OCI-LY1 (cell line): ENCODE results near the gene ACOT8.

ENCODE experiments used
- H2AFZ ChIP-seq: fragments of 200-600 bp; sonication (generic), shearing (Covaris generic); 2 replicates; pipeline ENCODE4 v1.6.0; 2014; ENCODE audit warnings: antibody characterized with exemption, mild to moderate bottlenecking, low read length
- H3F3A ChIP-seq: fragments of 200-600 bp; sonication (generic), shearing (Covaris generic); 2 replicates; pipeline ENCODE4 v1.6.0; 2014; ENCODE audit warnings: mild to moderate bottlenecking, antibody characterized with exemption, low read length, moderate library complexity; ENCODE audit not compliant: insufficient read depth
- H3K27ac ChIP-seq: fragments of 200-600 bp; sonication (generic); 2 replicates; pipeline ENCODE4 v1.5.1; 2014; ENCODE audit warnings: low read length, mixed run types, mild to moderate bottlenecking, low read depth; ENCODE audit not compliant: poor library complexity, severe bottlenecking
- H3K27me3 ChIP-seq: fragments of 200-600 bp; sonication (generic); 2 replicates; pipeline ENCODE4 v1.6.0; 2014; ENCODE audit warnings: antibody characterized with exemption, mild to moderate bottlenecking, low read length, moderate library complexity; ENCODE audit not compliant: insufficient read depth
- H3K36me3 ChIP-seq: fragments of 200-600 bp; sonication (generic); 2 replicates; pipeline ENCODE4 v1.6.1; 2014; ENCODE audit warnings: mild to moderate bottlenecking, antibody characterized with exemption, low read length, moderate library complexity, mixed read lengths; ENCODE audit not compliant: insufficient read depth
- H3K4me1 ChIP-seq: fragments of 200-600 bp; sonication (generic); 2 replicates; pipeline ENCODE4 v1.5.1; 2014; ENCODE audit warnings: mild to moderate bottlenecking, low read length, moderate library complexity; ENCODE audit not compliant: insufficient read depth, severe bottlenecking
- H3K4me2 ChIP-seq: fragments of 200-600 bp; sonication (generic), shearing (Covaris generic); 2 replicates; pipeline ENCODE4 v1.6.1; 2014; ENCODE audit warnings: low read length
- H3K4me3 ChIP-seq: fragments of 200-600 bp; sonication (generic); 2 replicates; pipeline ENCODE4 v1.5.1; 2014; ENCODE audit warnings: low read length, low read depth, mild to moderate bottlenecking, mixed read lengths; ENCODE audit not compliant: poor library complexity, severe bottlenecking
- H3K79me2 ChIP-seq: fragments of 200-600 bp; shearing (Covaris generic); 2 replicates; pipeline ENCODE4 v1.6.1; 2016; ENCODE audit warnings: mixed run types, low read length, mixed read lengths; ENCODE audit not compliant: insufficient read depth
- H3K9ac ChIP-seq: fragments of 200-600 bp; sonication (generic), shearing (Covaris generic); 2 replicates; pipeline ENCODE4 v1.6.1; 2014; ENCODE audit warnings: mild to moderate bottlenecking, low read length, mixed read lengths
- H3K9me2 ChIP-seq: fragments of 200-600 bp; sonication (generic), shearing (Covaris generic); 2 replicates; pipeline ENCODE4 v1.6.1; 2014; ENCODE audit warnings: low read depth, mild to moderate bottlenecking, low read length, mixed read lengths
- H3K9me3 ChIP-seq: fragments of 200-600 bp; shearing (Covaris generic); 2 replicates; pipeline ENCODE4 v1.6.1; 2014; ENCODE audit warnings: low read length, mixed read lengths
- H4K20me1 ChIP-seq: fragments of 200-600 bp; sonication (generic), shearing (Covaris generic); 2 replicates; pipeline ENCODE4 v1.6.0; 2016; ENCODE audit warnings: mild to moderate bottlenecking, low read length; ENCODE audit not compliant: insufficient read depth
- CTCF ChIP-seq: fragments of 200-600 bp; sonication (generic), shearing (Covaris generic); IDR thresholded peaks from 2 replicates; pipeline ENCODE4 v1.5.1; 2017; ENCODE audit warnings: mild to moderate bottlenecking, antibody characterized with exemption, low read length, moderate library complexity, mixed read lengths
- EZH2 ChIP-seq: fragments of 200-600 bp; sonication (generic), shearing (Covaris generic); IDR thresholded peaks from 2 replicates; pipeline ENCODE4 v1.8.0; 2017; ENCODE audit warnings: borderline replicate concordance, mixed run types, mild to moderate bottlenecking, antibody characterized with exemption, low read length, moderate library complexity, mixed read lengths

ACOT8 gene

GRCh38 chr20:45840700-45841198 is 16.4 kb downstream of the ACOT8 start:
- Histone ChIP-seq H3K4me2 (no peak overlapping the region), H3K9me3 (no peaks in the 10 kb centered on the region), H3F3A (no peaks in the 10 kb centered on the region), H3K27me3 (no peaks in the 10 kb centered on the region), H3K36me3 (peaks cover 34% of the 10 kb centered on the region), H2AFZ (no peak overlapping the region), H3K79me2 (no peaks in the 10 kb centered on the region), H3K9me2 (no peaks in the 10 kb centered on the region), H3K27ac (no peak overlapping the region), H3K4me3 (no peak overlapping the region), H3K4me1 (peaks cover 10% of the 10 kb centered on the region), H4K20me1 (no peaks in the 10 kb centered on the region), H3K9ac (no peak overlapping the region)
- TF ChIP-seq EZH2 (no peak), CTCF (no peak)

- Histone ChIP-seq H3K79me2 (no peaks in the 10 kb centered on the region), H2AFZ (no peak overlapping the region), H3K27ac (no peak overlapping the region), H3K9me3 (no peaks in the 10 kb centered on the region), H4K20me1 (no peaks in the 10 kb centered on the region), H3K4me1 (peaks cover 13% of the 10 kb centered on the region), H3F3A (no peaks in the 10 kb centered on the region), H3K9ac (no peak overlapping the region), H3K36me3 (no peaks in the 10 kb centered on the region), H3K27me3 (peaks cover 9% of the 10 kb centered on the region; the same call in 1 of the 2 replicates), H3K9me2 (no peaks in the 10 kb centered on the region), H3K4me3 (no peak overlapping the region), H3K4me2 (no peak overlapping the region)
- no peak for TF ChIP-seq CTCF
- no peak for TF ChIP-seq EZH2
Measured at GRCh38 chr20:45836841-45837240, 20.4 kb downstream of the ACOT8 start.

GRCh38 chr20:45835825-45836224 is 21.4 kb downstream of the ACOT8 start:
- Histone ChIP-seq H3K9me2 (no peaks in the 10 kb centered on the region), H3K9ac (no peak overlapping the region), H2AFZ (no peak overlapping the region), H3K4me3 (no peak overlapping the region), H3K36me3 (no peaks in the 10 kb centered on the region), H3K4me1 (peaks cover 13% of the 10 kb centered on the region), H3K79me2 (no peaks in the 10 kb centered on the region), H4K20me1 (no peaks in the 10 kb centered on the region), H3K9me3 (no peaks in the 10 kb centered on the region), H3K27ac (no peak overlapping the region), H3K4me2 (no peak overlapping the region), H3K27me3 (peaks cover 9% of the 10 kb centered on the region; the same call in 1 of the 2 replicates), H3F3A (no peaks in the 10 kb centered on the region)
- TF ChIP-seq EZH2 = no peak
- no peak for TF ChIP-seq CTCF
